GM21360 (cell line): ENCODE results near the gene KMT5C.

ENCODE experiments used
- ATAC-seq: cut with Tn5 transposase; IDR thresholded peaks from one replicate; pipeline ENCODE4 v1.9.1; 2021; ENCODE audit warnings: mild to moderate bottlenecking, moderate library complexity; ENCODE audit not compliant: unreplicated experiment

The KMT5C gene

DNA sequence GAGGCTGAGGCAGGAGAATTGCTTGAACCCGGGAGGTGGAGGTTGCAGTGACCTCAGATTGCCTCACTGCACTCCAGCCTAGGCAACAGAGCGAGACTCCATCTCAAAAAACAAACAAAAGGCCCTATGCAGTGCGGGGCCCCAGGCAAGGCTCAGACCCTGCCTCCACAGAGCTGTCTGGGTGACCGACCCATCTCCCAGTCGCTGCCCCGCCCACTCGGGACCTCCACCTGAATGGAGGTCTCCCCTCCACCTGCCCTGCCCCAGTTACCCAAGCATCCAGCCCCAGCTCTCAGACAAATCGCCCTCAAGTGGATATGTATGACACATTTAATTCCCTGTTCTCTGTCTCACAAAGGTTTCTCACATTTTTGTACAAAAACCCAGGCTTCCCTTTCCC lies 25.6 kb downstream of the KMT5C start:
- ATAC-seq = no peak

DNA sequence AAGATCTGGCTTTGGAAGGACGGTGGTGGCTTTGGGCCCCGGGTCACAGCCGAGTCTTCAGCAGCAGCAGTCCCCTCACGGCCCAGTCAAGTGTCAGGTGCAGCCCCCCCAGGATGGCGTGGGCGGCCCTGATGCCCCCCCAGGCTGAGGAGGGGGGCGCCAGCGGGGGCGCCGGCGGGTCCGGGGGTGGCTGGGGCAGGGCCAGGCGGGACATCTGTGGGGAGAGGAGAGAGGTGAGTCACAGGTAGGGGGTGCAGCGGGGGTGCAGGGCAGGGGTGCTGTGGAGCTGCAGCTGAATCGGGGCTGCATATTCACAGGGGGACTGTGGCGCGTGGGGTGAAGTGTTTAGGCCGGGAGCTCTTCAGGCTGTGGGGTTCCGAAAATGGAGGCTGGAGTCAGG lies 26.3 kb downstream of the KMT5C start:
- no peak for ATAC-seq

DNA sequence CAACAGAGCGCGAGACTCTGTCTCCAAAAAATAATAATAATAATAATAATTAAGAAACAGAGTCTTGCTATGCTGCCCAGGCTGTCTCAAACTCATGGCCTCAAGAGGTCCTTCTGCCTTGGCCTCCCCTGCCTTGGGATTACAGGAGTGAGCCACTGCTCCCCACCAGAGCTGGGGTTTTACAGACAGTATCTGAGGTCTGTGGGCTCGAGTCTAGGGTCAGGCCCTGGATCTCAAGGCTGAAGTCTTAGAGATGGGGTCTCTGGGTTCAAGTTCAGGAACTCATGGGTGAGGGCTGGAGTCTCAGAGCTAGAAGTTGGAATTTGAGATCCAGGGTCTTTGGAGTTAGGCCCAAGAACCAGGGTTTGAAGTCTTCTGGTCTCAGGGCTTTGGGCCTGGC lies 27.1 kb downstream of the KMT5C start:
- no peak for ATAC-seq

DNA sequence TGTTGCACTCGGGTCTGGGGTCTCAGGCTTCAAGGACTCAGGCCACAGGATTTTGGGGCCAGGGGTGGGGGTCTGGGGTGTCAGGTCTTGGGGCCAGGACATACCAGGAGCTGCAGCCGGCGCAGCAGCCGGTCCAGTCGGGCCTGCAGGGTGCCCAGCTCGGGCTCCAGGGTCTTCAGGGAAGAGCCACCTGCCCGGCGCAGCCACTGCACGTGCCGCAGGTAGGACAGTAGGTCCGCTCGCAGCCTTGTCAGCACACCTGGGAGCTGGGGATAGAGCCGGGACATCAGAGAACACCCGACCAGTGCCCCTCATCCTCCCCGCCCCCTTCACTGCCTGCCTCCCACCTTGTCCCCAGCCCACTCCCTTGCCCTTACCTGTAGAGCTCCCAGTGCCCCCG lies 28.4 kb downstream of the KMT5C start:
- ATAC-seq = no peak

DNA sequence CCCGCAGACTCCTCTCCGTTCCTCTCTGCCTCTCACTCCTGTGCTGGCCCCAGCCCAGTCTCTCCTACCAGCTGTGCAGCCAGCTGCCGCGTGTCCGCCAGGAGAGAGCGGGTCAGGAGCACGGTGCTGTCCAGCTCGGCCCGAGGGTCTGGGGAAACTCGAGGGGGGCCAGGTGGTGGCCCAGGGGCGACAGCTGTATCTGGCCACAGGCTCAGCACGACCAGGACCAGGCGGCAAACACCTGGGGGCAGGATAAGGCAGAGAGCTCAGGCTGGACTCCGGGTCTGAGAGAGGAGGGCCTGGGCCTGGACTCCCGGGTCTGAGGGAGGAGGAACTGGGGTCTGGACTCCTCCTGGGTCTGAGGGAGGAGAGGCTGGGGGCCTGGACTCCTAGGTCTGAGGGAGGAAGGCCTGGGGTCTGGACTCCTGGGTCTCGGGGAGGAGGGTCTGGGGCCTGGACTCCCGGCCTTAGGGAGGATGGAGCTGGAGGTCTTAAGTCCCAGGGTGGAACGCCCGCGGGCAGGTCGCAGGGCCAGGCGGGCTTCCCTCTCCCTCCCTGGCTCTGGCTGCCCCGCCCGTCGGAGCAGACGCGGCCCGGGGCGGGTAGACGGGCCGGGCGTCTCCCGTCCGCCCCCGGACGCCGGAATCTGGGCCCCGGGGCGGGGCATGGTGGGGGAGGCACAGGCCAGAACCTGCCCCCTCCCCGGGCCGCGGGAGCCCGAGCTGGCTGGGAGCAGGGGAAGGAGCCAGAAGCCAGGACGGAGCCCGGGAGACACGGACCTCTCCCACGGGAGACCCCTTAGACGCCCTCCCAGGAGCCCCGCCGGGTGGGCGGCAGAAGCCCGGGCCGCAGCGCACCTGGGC lies 29.3 kb downstream of the KMT5C start:
- no peak for ATAC-seq

DNA sequence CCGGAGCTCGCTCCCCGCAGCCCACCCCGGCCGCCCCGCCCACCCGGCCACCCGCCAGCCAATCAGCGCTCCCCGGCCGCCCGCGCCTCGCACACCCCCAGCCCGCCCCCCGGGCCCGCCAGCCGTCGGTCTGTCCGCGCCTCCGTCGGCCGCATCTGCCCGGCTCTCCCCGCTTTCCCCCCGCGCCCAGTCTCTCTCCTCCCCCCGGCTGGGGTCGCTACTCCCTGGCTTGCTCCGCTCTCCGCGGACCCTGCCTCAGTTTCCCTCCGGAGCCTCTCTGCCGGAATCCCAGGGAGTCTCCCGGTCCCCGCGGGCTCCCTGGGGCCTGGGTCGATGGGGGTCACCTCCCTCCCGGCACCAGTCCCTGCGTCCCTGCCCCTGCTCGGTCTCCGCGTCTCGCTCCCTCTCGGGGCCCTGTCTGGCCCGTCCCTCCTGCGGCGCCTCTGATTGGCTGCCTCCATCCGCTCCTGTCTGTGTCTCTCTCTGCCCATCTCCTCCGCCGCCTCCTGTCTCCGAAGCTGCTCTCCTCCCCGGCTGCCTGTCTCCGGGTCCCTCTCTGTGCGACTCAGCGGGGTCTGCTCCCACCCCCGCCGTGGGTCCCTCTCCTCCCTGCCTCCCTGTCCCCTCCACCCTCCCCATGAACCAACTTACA lies 30.1 kb downstream of the KMT5C start:
- ATAC-seq = no peak

DNA sequence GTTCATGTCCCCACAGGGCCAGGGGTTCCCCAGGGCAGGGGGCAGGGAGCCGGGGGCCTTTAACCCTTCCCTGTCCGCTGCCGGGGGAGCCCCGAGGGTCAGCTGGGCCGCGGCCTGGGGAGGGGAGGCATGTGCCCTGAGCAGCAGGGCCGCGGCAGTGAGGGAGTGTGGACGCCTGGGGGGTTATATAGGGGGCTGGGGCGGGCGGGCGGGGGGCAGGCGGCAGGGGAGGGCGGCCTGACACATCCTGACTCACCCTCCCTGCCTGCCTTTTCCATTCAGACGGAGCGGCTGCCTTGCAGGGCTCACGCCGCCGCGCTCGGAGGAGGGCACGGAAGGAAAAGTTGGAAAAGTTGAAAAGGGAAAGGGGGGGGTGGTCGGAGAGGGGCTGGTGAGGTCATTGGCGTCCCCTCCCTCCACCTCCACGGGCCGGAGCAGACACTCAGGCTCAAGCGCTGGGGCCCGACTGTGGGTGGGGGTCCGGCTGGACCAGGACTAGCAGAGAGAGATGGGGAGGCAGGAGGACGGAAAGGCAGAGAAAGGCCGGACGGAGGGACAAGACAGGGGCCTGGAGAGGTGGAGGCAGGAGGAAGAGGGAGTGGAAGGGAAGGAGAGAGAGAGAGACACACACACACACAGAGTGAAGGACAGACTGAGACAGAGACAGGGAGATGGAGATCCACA lies 30.8 kb downstream of the KMT5C start, which contains the start of gene IL11:
IL11 (minus strand) TSS at position 159 of the 684 bp plus-strand sequence; CDS start at position 6, 153 bp downstream.
- no peak for ATAC-seq

DNA sequence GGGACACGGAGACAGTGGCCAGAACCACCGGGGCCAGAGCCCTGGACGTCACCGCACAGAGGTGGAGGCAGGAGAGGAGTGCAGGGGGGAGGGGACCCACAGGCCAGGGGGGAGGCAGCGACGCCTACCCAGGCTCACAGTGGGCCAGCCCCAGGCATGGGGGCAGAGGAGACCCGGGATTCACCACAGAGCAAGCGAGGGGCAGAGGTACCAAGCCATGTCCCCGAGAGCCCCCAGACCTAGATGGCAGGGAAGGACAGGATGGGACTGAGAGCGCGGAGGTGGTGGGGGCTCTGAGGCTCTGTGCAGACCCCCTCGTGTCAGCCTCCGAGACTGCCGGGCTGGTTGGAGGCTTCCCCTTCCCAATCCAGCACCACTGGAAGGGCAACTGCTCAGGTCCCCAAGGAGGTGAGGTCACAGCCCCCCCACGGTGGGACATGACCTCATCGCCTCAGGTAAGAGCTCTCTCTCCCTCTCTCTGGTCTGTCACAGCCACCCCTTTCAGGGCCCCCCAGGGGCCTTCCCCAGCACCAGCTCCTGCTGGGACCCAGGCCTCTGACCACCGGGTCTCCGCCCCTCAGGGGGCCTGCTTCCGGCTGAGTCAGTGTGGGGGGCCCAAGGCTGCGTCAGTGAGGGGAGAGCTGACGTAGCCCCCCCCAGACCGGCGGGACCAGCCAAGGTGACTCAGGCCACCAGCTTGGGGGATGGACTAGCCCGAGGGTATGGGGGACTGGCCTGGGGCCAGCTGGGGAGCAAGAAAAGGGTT lies 32.8 kb downstream of the KMT5C start:
- ATAC-seq = no peak

DNA sequence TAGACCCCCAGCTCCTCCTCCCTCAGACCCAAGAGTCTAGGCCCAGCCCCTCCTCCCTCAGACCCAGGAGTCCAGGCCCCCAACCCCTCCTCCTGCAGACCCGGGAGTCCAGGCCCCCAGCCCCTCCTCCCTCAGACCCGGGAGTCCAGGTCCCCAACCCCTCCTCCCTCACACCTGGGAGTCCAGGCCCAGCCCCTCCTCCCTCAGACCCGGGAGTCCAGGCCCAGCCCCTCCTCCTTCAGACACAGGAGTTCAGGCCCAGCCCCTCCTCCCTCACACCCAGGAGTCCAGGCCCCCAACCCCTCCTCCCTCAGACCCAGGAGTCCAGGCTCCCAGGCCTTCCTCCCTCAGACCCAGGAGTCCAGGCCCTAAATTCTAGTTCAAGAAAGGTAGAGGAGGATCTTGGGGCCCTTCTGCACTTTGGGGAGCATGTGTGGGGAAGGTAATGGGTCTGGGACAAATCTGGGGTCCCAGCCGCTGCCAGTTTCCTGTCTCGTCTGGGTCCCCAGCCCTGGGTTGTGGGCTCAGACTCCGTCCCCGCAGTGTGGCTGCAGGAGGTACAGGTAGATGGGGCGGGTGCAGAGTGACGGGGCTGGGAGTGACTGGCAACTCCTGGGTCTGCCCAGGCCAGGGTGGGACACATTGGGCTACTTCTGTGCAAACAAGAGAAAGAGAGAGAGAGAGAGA lies 33.8 kb downstream of the KMT5C start:
- ATAC-seq = no peak

DNA sequence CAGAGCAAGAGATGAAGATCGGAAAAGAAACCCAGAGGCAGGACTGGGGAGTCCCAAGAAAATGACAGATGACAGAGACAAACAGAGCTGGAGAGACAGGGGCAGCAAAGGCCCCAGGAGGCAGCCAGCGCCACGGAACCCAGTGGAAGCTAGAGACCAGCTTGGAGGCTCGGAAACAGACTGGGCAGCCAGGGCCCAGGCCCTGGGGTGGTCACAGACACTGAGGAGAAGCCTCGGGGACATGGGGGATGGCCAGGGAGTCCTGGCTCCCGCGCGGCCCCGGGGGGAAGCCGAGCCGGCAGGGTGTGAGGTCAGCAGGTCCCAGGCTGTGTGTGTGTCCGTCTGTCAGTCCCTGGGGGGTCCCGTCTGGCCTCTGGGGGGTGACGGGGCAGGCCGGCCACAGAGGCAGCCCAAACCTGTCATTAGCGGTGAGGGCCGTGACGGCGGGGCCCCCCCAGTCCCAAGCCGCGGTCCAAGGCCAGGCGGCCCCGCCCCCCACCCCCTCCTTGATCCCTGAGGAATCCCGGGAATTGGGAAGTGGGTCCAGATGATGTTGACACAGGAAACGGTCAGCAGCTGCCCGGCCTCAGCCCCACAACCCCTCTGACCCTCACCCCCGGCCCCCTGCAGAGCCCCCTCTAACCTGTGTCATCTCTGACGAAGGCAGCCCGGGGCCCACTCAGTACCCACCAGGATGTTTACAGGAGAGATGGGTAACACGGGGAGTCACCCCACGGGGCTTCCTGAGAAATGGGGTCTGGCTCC lies 34.5 kb downstream of the KMT5C start:
- no peak for ATAC-seq

DNA sequence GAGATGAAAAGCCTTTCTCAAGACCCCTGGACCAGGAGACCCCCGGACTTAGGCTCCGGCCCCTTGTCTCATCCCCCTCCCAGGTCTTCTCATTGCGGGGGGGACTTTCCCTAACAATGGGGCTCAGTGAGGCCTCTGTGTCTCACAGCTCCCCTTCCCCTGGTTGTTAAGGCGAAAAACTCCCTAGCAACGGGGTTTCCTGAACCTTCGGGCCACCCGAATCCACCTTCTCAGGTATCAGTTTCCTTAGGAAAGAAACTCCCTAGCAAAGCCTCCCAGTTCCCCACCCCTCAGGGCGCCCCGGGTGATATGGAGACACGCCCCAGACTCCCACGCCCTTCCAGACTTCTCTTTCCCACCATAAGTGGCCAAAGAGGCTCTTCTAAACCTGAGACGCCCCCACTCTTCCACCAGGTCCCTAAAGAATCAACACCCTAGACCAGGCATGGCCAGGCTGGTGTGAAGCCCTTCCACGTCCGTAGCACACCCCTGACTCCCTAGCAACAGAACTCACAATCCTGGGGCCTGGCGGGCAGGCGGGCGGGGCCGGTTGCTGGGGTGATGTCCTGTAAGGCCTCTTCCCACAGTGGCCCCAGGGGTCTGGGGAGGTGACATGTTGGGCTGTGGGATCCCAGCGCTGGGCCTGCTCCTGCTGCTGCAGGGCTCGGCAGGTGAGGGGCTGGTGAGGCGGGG lies 36.7 kb downstream of the KMT5C start, which contains the start of gene TMEM190:
TMEM190 (plus strand) TSS at position 586 of the 693 bp plus-strand sequence; CDS start at position 614, 28 bp downstream.
- no peak for ATAC-seq

DNA sequence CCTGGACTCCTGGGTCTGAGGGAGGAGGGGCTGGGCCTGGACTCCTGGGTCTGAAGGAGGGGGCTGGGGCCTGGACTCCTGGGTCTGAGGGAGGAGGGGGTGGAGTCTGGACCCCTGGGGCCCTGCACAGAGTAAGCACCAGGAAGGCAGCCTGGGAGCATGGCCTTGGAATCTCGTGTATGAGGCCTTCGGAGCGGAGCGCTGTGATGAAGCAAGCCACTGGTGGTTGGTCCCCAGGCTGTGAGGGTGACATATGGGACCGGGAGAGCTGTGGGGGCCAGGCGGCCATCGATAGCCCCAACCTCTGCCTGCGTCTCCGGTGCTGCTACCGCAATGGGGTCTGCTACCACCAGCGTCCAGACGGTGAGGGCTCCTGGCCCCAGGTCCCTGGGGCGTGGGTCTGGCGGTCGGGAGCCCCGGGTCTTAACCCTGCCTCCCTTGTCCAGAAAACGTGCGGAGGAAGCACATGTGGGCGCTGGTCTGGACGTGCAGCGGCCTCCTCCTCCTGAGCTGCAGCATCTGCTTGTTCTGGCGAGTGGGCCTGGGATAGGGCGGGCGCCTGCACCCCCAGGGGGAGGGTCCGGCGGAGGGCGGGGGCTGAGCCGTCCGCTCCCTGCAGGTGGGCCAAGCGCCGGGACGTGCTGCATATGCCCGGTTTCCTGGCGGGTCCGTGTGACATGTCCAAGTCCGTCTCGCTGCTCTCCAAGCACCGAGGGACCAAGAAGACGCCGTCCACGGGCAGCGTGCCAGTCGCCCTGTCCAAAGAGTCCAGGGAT lies 37.9 kb downstream of the KMT5C start:
- ATAC-seq = no peak

DNA sequence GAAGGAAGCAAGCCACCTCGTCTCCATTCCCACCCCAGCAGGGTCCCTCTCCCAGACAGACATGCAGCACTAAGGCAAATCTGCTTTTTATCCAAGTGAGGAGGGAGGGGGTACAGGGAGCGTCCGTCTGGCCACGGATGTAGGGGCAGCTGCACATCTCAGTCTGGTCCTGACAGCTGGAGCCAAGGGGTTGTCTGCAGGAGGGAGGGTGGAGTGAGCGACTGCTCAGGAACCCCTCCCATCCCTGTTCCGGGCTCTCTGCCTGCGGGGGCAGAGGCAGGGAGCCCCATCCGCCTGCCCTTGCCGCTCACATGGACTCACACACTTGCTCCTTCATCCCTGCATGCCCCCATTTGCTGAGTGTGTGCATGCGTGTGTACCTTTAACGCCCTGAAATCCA lies 39.5 kb downstream of the KMT5C start:
- ATAC-seq = no peak

DNA sequence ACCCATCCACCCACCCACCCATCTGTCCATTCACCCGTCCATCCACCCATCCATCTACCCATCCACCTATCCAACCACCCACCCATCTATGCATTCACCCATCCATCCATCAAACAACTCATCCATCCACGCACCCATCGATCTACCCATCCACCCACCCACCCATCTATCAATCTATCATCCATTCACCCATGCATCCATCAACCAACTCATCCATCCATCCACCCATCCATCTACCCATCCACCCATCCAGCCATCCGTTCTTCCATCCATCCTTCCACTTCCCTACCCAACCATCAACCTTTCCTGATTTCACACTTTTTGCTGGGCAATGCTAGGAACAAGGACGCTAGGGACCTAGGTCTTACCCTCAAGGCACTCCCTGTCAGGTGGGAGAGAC lies 42.3 kb downstream of the KMT5C start:
- ATAC-seq = no peak

DNA sequence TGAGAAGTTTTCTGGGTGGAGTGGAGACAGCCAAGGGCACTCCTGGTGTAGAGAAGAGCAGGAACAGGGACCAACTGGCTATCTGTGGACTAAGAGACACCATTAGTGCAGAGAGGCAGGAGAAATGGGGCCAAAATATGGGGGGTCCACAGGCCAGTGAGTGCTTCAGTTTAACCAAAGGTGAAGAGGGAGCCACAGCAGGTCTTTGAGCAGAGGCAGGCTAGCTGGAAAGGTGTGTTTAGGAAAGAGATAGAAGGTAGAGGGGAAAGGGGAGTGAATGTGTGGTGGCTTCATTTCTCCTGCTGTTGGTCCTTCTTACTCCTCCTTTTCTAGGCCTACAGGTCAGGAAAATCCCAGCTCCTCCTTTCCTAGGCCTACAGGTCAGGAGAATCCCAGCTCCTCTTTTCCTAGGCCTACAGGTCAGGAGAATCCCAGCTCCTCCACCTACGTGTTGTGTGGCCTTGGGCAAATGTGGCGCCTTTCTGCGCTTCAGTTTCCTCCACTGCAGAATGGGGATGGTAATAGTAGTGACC lies 42.9 kb downstream of the KMT5C start:
- ATAC-seq = no peak

DNA sequence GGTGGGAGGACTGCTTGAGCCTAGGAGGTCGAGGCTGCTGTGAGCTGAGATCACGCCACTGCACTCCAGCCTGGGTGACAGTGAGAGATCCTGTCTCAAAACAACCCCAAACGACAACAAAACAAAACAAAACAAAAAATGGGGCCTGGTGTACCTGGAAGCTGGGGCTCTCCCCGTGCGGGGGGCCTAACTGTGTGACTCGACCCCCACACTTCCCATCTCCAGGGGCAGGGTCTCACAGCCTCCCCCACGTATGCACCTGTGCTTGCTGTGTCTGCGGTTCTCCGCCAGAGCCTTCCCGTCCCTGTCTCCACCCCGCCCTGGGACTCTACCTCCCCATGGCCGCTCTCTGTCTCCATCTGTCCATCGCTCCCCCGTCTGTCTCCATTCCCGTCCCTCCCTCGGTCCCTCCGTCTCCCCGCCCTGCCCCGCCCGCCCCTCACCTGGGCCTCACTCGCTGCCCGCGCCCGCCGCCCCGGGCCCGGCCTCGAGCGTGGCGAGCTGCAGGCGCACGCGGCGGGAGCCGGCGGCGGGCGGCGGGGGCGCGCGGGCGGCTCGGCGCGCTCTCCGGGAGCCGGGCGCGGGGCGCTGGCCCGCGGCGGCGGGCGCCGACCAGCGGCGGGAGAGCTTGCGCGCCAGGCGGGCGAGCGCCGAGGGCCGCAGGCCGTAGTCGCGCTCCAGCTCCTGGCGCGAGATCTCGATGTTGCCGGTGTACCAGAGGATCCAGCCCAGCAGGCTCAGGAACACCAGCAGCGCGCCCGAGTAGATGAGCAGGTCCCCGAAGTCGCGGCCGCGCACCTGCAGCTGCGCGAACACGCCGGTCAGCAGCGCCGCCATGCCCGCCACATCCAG lies 43.8 kb downstream of the KMT5C start:
- ATAC-seq = no peak
